HepG2 (cell line): Measurements from ENCODE around the gene MIEF1. TPM values are rescaled to one million over a fixed set of nuclear protein-coding genes. Genes with fewer than 3 reads are reported as not detected.

Source experiments
- ARNT2 ChIP-seq: sonication (generic); formaldehyde crosslinking; IDR thresholded peaks from 2 replicates; pipeline ENCODE4 v1.8.0; 2022; ENCODE audit warnings: mild to moderate bottlenecking, low read depth, missing genetic modification reagents, moderate library complexity
- KDM1A ChIP-seq: IDR thresholded peaks from 2 replicates; pipeline ENCODE4 v1.6.1; 2016; ENCODE audit warnings: missing compliant biosample characterization
- RXRB ChIP-seq: IDR thresholded peaks from 2 replicates; pipeline ENCODE4 v1.6.1; 2016; ENCODE audit warnings: borderline replicate concordance, missing genetic modification reagents, missing compliant biosample characterization
- SIX1 ChIP-seq: sonication (generic); formaldehyde crosslinking; IDR thresholded peaks from 2 replicates; pipeline ENCODE4 v1.4.0; 2020; ENCODE audit warnings: missing genetic modification reagents, borderline replicate concordance
- SMAD3 ChIP-seq: sonication (generic); formaldehyde crosslinking; IDR thresholded peaks from 2 replicates; pipeline ENCODE4 v1.4.0; 2020; ENCODE audit warnings: missing genetic modification reagents
- SRY ChIP-seq: sonication (generic); formaldehyde crosslinking; IDR thresholded peaks from 2 replicates; pipeline ENCODE4 v1.8.0; 2022; ENCODE audit warnings: mild to moderate bottlenecking, missing genetic modification reagents
- TMF1 ChIP-seq: sonication (generic); formaldehyde crosslinking; IDR thresholded peaks from 2 replicates; pipeline ENCODE4 v1.8.1; 2022; ENCODE audit warnings: low read depth, missing genetic modification reagents
- ZBTB20 ChIP-seq: sonication (generic); formaldehyde crosslinking; IDR thresholded peaks from 2 replicates; pipeline ENCODE4 v1.8.1; 2023; ENCODE audit warnings: missing genetic modification reagents, low read depth, mild to moderate bottlenecking, borderline replicate concordance
- ZNF232 ChIP-seq: sonication (generic); formaldehyde crosslinking; IDR thresholded peaks from 2 replicates; pipeline ENCODE4 v1.4.0; 2020; ENCODE audit warnings: missing genetic modification reagents, borderline replicate concordance
- ZNF547 ChIP-seq: sonication (generic); formaldehyde crosslinking; IDR thresholded peaks from 2 replicates; pipeline ENCODE4 v1.5.1; 2020; ENCODE audit warnings: mild to moderate bottlenecking, missing genetic modification reagents
- ZNF652 ChIP-seq: IDR thresholded peaks from 2 replicates; pipeline ENCODE4 v1.6.1; 2016; ENCODE audit warnings: low read depth, borderline replicate concordance
- ZNF75D ChIP-seq: sonication (generic); formaldehyde crosslinking; IDR thresholded peaks from 2 replicates; pipeline ENCODE4 v1.8.1; 2023; ENCODE audit warnings: missing genetic modification reagents, mild to moderate bottlenecking, borderline replicate concordance
- polyA plus RNA-seq, 8 experiments: library from polyadenylated mRNA; depleted of rRNA in 3 of 8; stranded (reverse) in 7 of 8; unstranded in 1 of 8; fragments of >200 nt; fragmentation: Illumina TruSeq in 4 of 8; extraction: Trizol in 4 of 8; gene quantifications; 2 replicates each; pipeline versions ENCODE4 v1.2.1 to v1.2.3, GENCODE V29; 2011 to 2016; ENCODE audit warnings: low read depth in 4 of 8, missing spikeins in 1 of 8, mixed read lengths in 1 of 8; ENCODE audit not compliant: insufficient read depth in 1 of 8
- total RNA-seq, 5 experiments: library from RNA; depleted of rRNA; stranded (reverse); fragments of >200 nt; fragmentation: Illumina TruSeq; extraction: Trizol; gene quantifications; 2 replicates each; pipeline ENCODE4 v1.2.3, GENCODE V29; 2016; ENCODE audit warnings: low read depth in 1 of 5
- TF ChIP-seq, protein P1 (sequence below): sonication (generic); formaldehyde crosslinking; IDR thresholded peaks from 2 replicates; pipeline ENCODE4 v1.5.1; 2020; ENCODE audit warnings: missing genetic modification reagents, mild to moderate bottlenecking, borderline replicate concordance
- TF ChIP-seq, protein P2 (sequence below): sonication (generic); formaldehyde crosslinking; IDR thresholded peaks from 2 replicates; pipeline ENCODE4 v1.5.0; 2020; ENCODE audit warnings: mild to moderate bottlenecking, missing genetic modification reagents, moderate library complexity
- TF ChIP-seq, protein P3 (sequence below): sonication (generic); formaldehyde crosslinking; IDR thresholded peaks from 2 replicates; pipeline ENCODE4 v1.5.1; 2020; ENCODE audit warnings: mild to moderate bottlenecking, missing genetic modification reagents
- TF ChIP-seq, protein P4 (sequence below): sonication (generic); formaldehyde crosslinking; IDR thresholded peaks from 2 replicates; pipeline ENCODE4 v1.5.1; 2020; ENCODE audit warnings: mild to moderate bottlenecking, missing genetic modification reagents, moderate library complexity
- TF ChIP-seq, protein P5 (sequence below): IDR thresholded peaks from 2 replicates; pipeline ENCODE4 v1.6.1; 2016
- TF ChIP-seq, protein P6 (sequence below): sonication (generic); formaldehyde crosslinking; IDR thresholded peaks from 2 replicates; pipeline ENCODE4 v1.4.0; 2020; ENCODE audit warnings: mild to moderate bottlenecking, missing genetic modification reagents

Gene MIEF1
- total and polyA plus RNA-seq, 2 of the 13 experiments (the other 11 are each of a cell fraction or from before 2014, with no cell fraction given), result 21.7 to 34.8 TPM

DNA sequence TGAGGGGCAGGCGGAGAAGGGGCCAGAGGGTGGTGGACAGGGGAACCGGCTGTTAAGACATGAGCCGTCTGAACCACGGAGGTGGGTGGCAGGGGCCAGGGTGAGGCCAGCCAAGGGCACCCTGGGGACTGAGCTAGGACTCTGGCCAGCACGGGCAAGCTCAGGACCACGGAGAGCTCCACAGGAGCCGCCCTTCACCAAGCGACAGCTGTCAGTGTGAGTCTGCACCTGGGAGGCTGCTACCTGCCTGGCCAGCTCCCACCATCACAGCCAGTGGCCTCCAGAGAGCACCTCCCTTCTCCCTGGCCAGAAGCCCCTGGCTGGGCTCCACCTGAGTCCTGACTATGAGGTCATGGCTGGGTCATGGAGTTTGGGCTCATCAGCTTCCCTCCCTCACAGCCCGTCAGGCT lies 23.6 kb upstream of the MIEF1 start (continued):
- TF ChIP-seq ARNT2 (CRISPR knock-in tag) (peak; percentile 67), ZBTB20 (CRISPR knock-in tag) (peak; percentile 71; the same call in 1 of the 2 replicates), RXRB (CRISPR knock-in tag) (peak; percentile 58; the same call in 1 of the 2 replicates), SMAD3 (CRISPR knock-in tag) (peak; percentile 80), ZNF232 (CRISPR knock-in tag) (peak; percentile 72; the same call in 1 of the 2 replicates), TMF1 (0 out of 2 replicates have a peak, but pooled peaks have one; percentile 57), ZNF75D (CRISPR knock-in tag) (no peak), ZNF652 (CRISPR knock-in tag) (no peak), SIX1 (CRISPR knock-in tag) (peak; percentile 22; the same call in 1 of the 2 replicates), ZNF547 (CRISPR knock-in tag) (peak; percentile 80; the same call in 1 of the 2 replicates), KDM1A (CRISPR knock-in tag) (no peak), SRY (CRISPR knock-in tag) (peak; percentile 89; the same call in 1 of the 2 replicates)
- TF ChIP-seq, protein P1, sequence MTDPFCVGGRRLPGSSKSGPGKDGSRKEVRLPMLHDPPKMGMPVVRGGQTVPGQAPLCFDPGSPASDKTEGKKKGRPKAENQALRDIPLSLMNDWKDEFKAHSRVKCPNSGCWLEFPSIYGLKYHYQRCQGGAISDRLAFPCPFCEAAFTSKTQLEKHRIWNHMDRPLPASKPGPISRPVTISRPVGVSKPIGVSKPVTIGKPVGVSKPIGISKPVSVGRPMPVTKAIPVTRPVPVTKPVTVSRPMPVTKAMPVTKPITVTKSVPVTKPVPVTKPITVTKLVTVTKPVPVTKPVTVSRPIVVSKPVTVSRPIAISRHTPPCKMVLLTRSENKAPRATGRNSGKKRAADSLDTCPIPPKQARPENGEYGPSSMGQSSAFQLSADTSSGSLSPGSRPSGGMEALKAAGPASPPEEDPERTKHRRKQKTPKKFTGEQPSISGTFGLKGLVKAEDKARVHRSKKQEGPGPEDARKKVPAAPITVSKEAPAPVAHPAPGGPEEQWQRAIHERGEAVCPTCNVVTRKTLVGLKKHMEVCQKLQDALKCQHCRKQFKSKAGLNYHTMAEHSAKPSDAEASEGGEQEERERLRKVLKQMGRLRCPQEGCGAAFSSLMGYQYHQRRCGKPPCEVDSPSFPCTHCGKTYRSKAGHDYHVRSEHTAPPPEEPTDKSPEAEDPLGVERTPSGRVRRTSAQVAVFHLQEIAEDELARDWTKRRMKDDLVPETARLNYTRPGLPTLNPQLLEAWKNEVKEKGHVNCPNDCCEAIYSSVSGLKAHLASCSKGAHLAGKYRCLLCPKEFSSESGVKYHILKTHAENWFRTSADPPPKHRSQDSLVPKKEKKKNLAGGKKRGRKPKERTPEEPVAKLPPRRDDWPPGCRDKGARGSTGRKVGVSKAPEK (CRISPR knock-in tag), result no peak
- TF ChIP-seq, protein P2, sequence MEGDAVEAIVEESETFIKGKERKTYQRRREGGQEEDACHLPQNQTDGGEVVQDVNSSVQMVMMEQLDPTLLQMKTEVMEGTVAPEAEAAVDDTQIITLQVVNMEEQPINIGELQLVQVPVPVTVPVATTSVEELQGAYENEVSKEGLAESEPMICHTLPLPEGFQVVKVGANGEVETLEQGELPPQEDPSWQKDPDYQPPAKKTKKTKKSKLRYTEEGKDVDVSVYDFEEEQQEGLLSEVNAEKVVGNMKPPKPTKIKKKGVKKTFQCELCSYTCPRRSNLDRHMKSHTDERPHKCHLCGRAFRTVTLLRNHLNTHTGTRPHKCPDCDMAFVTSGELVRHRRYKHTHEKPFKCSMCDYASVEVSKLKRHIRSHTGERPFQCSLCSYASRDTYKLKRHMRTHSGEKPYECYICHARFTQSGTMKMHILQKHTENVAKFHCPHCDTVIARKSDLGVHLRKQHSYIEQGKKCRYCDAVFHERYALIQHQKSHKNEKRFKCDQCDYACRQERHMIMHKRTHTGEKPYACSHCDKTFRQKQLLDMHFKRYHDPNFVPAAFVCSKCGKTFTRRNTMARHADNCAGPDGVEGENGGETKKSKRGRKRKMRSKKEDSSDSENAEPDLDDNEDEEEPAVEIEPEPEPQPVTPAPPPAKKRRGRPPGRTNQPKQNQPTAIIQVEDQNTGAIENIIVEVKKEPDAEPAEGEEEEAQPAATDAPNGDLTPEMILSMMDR (CRISPR knock-in tag), result no peak
- TF ChIP-seq, protein P3, sequence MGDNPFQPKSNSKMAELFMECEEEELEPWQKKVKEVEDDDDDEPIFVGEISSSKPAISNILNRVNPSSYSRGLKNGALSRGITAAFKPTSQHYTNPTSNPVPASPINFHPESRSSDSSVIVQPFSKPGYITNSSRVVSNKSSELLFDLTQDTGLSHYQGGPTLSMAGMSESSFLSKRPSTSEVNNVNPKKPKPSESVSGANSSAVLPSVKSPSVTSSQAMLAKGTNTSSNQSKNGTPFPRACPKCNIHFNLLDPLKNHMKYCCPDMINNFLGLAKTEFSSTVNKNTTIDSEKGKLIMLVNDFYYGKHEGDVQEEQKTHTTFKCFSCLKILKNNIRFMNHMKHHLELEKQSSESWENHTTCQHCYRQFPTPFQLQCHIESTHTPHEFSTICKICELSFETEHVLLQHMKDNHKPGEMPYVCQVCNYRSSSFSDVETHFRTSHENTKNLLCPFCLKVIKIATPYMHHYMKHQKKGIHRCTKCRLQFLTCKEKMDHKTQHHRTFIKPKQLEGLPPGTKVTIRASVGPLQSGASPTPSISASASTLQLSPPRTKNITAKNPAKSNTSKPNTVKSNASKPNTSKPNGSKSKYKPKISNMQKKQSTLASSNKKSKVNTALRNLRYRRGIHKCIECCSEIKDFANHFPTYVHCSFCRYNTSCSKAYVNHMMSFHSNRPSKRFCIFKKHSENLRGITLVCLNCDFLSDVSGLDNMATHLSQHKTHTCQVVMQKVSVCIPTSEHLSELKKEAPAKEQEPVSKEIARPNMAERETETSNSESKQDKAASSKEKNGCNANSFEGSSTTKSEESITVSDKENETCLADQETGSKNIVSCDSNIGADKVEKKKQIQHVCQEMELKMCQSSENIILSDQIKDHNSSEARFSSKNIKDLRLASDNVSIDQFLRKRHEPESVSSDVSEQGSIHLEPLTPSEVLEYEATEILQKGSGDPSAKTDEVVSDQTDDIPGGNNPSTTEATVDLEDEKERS (CRISPR knock-in tag), result peak; percentile 61; the same call in 1 of the 2 replicates
- TF ChIP-seq, protein P4, sequence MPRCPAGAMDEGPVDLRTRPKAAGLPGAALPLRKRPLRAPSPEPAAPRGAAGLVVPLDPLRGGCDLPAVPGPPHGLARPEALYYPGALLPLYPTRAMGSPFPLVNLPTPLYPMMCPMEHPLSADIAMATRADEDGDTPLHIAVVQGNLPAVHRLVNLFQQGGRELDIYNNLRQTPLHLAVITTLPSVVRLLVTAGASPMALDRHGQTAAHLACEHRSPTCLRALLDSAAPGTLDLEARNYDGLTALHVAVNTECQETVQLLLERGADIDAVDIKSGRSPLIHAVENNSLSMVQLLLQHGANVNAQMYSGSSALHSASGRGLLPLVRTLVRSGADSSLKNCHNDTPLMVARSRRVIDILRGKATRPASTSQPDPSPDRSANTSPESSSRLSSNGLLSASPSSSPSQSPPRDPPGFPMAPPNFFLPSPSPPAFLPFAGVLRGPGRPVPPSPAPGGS (CRISPR knock-in tag), result 0 out of 2 replicates have a peak, but pooled peaks have one; percentile 79
- TF ChIP-seq, protein P5, sequence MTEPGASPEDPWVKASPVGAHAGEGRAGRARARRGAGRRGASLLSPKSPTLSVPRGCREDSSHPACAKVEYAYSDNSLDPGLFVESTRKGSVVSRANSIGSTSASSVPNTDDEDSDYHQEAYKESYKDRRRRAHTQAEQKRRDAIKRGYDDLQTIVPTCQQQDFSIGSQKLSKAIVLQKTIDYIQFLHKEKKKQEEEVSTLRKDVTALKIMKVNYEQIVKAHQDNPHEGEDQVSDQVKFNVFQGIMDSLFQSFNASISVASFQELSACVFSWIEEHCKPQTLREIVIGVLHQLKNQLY (CRISPR knock-in tag), result peak; percentile 63
- TF ChIP-seq, protein P6, sequence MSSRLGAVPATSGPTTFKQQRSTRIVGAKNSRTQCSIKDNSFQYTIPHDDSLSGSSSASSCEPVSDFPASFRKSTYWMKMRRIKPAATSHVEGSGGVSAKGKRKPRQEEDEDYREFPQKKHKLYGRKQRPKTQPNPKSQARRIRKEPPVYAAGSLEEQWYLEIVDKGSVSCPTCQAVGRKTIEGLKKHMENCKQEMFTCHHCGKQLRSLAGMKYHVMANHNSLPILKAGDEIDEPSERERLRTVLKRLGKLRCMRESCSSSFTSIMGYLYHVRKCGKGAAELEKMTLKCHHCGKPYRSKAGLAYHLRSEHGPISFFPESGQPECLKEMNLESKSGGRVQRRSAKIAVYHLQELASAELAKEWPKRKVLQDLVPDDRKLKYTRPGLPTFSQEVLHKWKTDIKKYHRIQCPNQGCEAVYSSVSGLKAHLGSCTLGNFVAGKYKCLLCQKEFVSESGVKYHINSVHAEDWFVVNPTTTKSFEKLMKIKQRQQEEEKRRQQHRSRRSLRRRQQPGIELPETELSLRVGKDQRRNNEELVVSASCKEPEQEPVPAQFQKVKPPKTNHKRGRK (CRISPR knock-in tag), result no peak
